Caco-2 (cell line): ENCODE results near the gene CACNG6. TPM values are rescaled to one million over a fixed set of nuclear protein-coding genes. Genes with fewer than 3 reads are reported as not detected.

ENCODE experiments used
- BruUV-seq: library from RNA; stranded (reverse); fragments of 400-500 nt; replicated peaks from 2 replicates; lab custom pipeline; 2021; lab: Mats Ljungman, UMichigan
- CTCF ChIA-PET: fragments of 300-600 bp; sonication (Branson Sonifier 250); formaldehyde crosslinking; loops from one replicate; lab custom pipeline; 2022; ENCODE audit warnings: antibody characterized with exemption; lab: Charles Lee
- POLR2A ChIA-PET: fragments of 300-600 bp; sonication (Branson Sonifier 250); formaldehyde crosslinking; loops from one replicate; lab custom pipeline; 2022; ENCODE audit warnings: antibody characterized with exemption; lab: Charles Lee
- DNase-seq, 2 experiments: peaks; one replicate each; pipeline versions ENCODE4 v3.0.0 to v3.0.0-alpha.2; 2020 to 2022
- H3K27me3 ChIP-seq: replicated peaks from 2 replicates; pipeline ENCODE4 v1.6.0; 2011; ENCODE audit warnings: low read length; ENCODE audit not compliant: control insufficient read depth, insufficient read depth
- H3K36me3 ChIP-seq: 2 replicates; pipeline ENCODE4 v1.5.1; 2011; ENCODE audit warnings: low read length; ENCODE audit not compliant: control insufficient read depth, insufficient read depth
- H3K4me1 ChIP-seq: fragments of 250-450 bp; sonication (Bioruptor Pico); 2 replicates; pipeline ENCODE4 v1.5.1; 2020; ENCODE audit warnings: mild to moderate bottlenecking
- H3K4me3 ChIP-seq: 2 replicates; pipeline ENCODE4 v1.5.1; 2011; ENCODE audit warnings: low read depth, mild to moderate bottlenecking, control low read depth, low read length
- H3K9me3 ChIP-seq: fragments of 250-450 bp; sonication (Bioruptor Pico); 2 replicates; pipeline ENCODE4 v1.5.1; 2020; ENCODE audit warnings: mild to moderate bottlenecking, moderate library complexity
- H3K27ac Mint-ChIP-seq: one replicate; pipeline ENCODE4 v1.8.0; 2022; ENCODE audit warnings: mixed read lengths; ENCODE audit not compliant: unreplicated experiment
- H3K27me3 Mint-ChIP-seq: one replicate; pipeline ENCODE4 v1.8.0; 2022; ENCODE audit warnings: mixed read lengths; ENCODE audit not compliant: insufficient read depth, unreplicated experiment
- H3K36me3 Mint-ChIP-seq: one replicate; pipeline ENCODE4 v1.8.0; 2022; ENCODE audit warnings: mild to moderate bottlenecking, mixed read lengths; ENCODE audit not compliant: insufficient read depth, unreplicated experiment
- H3K4me1 Mint-ChIP-seq: one replicate; pipeline ENCODE4 v1.8.0; 2022; ENCODE audit warnings: low read depth, mixed read lengths; ENCODE audit not compliant: unreplicated experiment
- H3K4me3 Mint-ChIP-seq: one replicate; pipeline ENCODE4 v1.8.0; 2022; ENCODE audit warnings: mild to moderate bottlenecking, moderate library complexity, mixed read lengths; ENCODE audit not compliant: unreplicated experiment
- H3K9me3 Mint-ChIP-seq: one replicate; pipeline ENCODE4 v1.8.0; 2022; ENCODE audit warnings: mixed read lengths; ENCODE audit not compliant: unreplicated experiment
- CTCF ChIP-seq, 2 experiments: fragments of 200-600 bp in 1 of 2; IDR thresholded peaks; 1 replicate in 1 of 2; 2 replicates in 1 of 2; pipeline versions ENCODE4 v1.5.1 to v1.8.0; 2011 to 2022; ENCODE audit warnings: antibody characterized with exemption in 1 of 2, control low read depth in 1 of 2, inconsistent platforms in 1 of 2, low read depth in 1 of 2, low read length in 1 of 2, mild to moderate bottlenecking in 1 of 2, moderate library complexity in 1 of 2; ENCODE audit not compliant: insufficient read depth in 1 of 2, severe bottlenecking in 1 of 2, unreplicated experiment in 1 of 2
- intact Hi-C: fragments of 100-400 bp; cut with micrococcal nuclease; formaldehyde crosslinking; loops from one replicate; pipeline ENCODE4 v1.10.0; 2022; ENCODE audit not compliant: unreplicated experiment
- total RNA-seq: library from RNA; stranded (reverse); gene quantifications from 2 replicates; pipeline ENCODE4 v1.2.3, GENCODE V29; 2022

The CACNG6 gene
- total RNA-seq, 1 experiment from 2014 or later = 1.4 TPM

- H3K36me3 Mint-ChIP-seq = no peaks in the 10 kb centered on the region
- Histone ChIP-seq H3K27me3 (no peaks in the 10 kb centered on the region), H3K9me3 (no peaks in the 10 kb centered on the region), H3K36me3 (no peaks in the 10 kb centered on the region), H3K4me1 (no peaks in the 10 kb centered on the region), H3K4me3 (no peak overlapping the region)
- intact Hi-C loops = no loop called here
- no TSS peak for BruUV-seq
- H3K4me3 Mint-ChIP-seq = no peak overlapping the region
- DNase-seq = no peak
- POLR2A ChIA-PET = no interaction called here
- H3K27me3 Mint-ChIP-seq = peaks cover 18% of the 10 kb centered on the region
- no peak overlapping the region for H3K27ac Mint-ChIP-seq
- CTCF ChIA-PET = no interaction called here
- TF ChIP-seq CTCF (IDR thresholded peaks at IDR 0.05; ENCODE audit: insufficient read depth in 1 of 2, low read depth in 1 of 2, low read length in 1 of 2, severe bottlenecking in 1 of 2, unreplicated experiment in 1 of 2) = no peak
- H3K4me1 Mint-ChIP-seq = no peaks in the 10 kb centered on the region
- H3K9me3 Mint-ChIP-seq = no peaks in the 10 kb centered on the region
Observed at GRCh38 chr19:53958168-53958571, 33.3 kb upstream of the CACNG6 start.

GRCh38 chr19:53958823-53959757 is 32.3 kb upstream of the CACNG6 start:
- Histone ChIP-seq H3K4me3 (no peak overlapping the region), H3K36me3 (no peaks in the 10 kb centered on the region), H3K27me3 (no peaks in the 10 kb centered on the region), H3K4me1 (no peaks in the 10 kb centered on the region), H3K9me3 (no peaks in the 10 kb centered on the region)
- Mint-ChIP-seq H3K9me3 (no peaks in the 10 kb centered on the region), H3K27ac (no peak overlapping the region), H3K36me3 (no peaks in the 10 kb centered on the region), H3K4me1 (no peaks in the 10 kb centered on the region), H3K4me3 (no peak overlapping the region), H3K27me3 (peaks cover 23% of the 10 kb centered on the region)
- no peak for TF ChIP-seq CTCF (IDR thresholded peaks at IDR 0.05; ENCODE audit: insufficient read depth in 1 of 2, low read depth in 1 of 2, low read length in 1 of 2, severe bottlenecking in 1 of 2, unreplicated experiment in 1 of 2)
- no TSS peak for BruUV-seq
- intact Hi-C loops = no loop called here
- CTCF ChIA-PET = no interaction called here
- no peak for DNase-seq
- POLR2A ChIA-PET = no interaction called here

GRCh38 chr19:53960187-53960586 is 31.2 kb upstream of the CACNG6 start:
- Mint-ChIP-seq H3K27me3 (peaks cover 28% of the 10 kb centered on the region), H3K9me3 (no peaks in the 10 kb centered on the region), H3K36me3 (no peaks in the 10 kb centered on the region), H3K4me1 (no peaks in the 10 kb centered on the region), H3K27ac (no peak overlapping the region), H3K4me3 (no peak overlapping the region)
- intact Hi-C loops = no loop called here
- CTCF ChIA-PET = no interaction called here
- H3K4me1 ChIP-seq = no peaks in the 10 kb centered on the region
- no peaks in the 10 kb centered on the region for H3K9me3 ChIP-seq
- no peak for DNase-seq
- POLR2A ChIA-PET = no interaction called here
- no peak for TF ChIP-seq CTCF (IDR thresholded peaks at IDR 0.05; ENCODE audit: insufficient read depth in 1 of 2, low read depth in 1 of 2, low read length in 1 of 2, severe bottlenecking in 1 of 2, unreplicated experiment in 1 of 2)
- H3K36me3 ChIP-seq = no peaks in the 10 kb centered on the region
- no peak overlapping the region for H3K4me3 ChIP-seq
- no TSS peak for BruUV-seq
- H3K27me3 ChIP-seq = no peaks in the 10 kb centered on the region
